Erythroblast (primary cell): ENCODE data around the gene WDR91.

Experiments used
- GATA1 ChIP-seq: IDR thresholded peaks from 2 replicates; pipeline ENCODE4 v1.6.1; 2011; ENCODE audit warnings: low read depth, mild to moderate bottlenecking, control low read depth, low read length, moderate library complexity
- POLR2A ChIP-seq: IDR thresholded peaks from 2 replicates; pipeline ENCODE4 v1.6.1; 2011; ENCODE audit warnings: mild to moderate bottlenecking, low read length

DNA sequence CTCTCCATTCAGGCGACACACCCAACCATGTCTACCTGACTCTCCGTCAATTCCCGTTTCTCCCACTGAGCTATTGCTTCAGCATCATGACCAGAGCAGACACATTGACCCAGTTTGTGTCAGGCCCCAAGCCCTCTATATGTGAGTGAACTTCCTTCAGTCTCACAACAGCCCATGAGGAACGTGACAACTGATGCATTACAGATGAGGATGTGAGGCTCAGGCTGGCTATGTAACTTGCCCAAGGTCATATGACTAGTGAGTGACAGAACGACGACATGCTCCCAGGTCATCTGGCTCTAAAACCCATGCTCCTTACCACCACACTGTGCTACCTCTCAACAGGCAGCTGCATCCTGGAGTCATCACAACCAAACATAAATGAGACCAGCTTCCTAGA, 59.8 kb downstream of the WDR91 start:
- TF ChIP-seq POLR2A: no peak
- no peak for TF ChIP-seq GATA1
